GM18499 (cell line): ENCODE data around the gene KIF16B.
"Not testable (repeated sequence)": the region's sequence is repeated elsewhere in the genome, so short reads cannot be mapped to it uniquely, and the experiment has no call there.

Experiments used
- ATAC-seq: cut with Tn5 transposase; IDR thresholded peaks from one replicate; pipeline ENCODE4 v1.9.1; 2021; ENCODE audit warnings: moderate number of reproducible peaks; ENCODE audit not compliant: insufficient read depth, unreplicated experiment

KIF16B gene

DNA sequence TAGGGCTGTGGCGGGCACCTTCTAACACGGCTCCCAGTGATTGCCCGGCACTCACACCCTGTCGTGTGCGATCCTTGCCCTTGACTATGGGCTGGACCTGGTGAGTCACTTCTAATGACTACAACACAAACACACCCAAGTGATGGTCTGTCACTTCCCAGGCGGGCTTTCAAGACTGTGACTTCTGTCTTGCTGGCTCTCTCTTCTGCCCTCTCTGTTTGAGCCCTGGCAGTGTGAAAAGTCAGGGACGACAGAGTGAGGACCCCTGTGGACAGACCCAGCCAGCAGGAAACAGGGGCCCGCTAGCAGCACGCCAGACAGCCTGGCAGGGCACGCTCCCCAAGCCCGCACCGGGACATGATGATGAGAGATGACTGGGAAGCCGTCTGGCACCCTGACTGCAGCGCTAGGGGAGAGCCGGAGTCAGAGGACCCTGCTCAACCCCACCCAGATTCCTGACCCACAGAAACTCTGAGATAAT lies 43.0 kb downstream of the KIF16B start:
- no peak for ATAC-seq

DNA sequence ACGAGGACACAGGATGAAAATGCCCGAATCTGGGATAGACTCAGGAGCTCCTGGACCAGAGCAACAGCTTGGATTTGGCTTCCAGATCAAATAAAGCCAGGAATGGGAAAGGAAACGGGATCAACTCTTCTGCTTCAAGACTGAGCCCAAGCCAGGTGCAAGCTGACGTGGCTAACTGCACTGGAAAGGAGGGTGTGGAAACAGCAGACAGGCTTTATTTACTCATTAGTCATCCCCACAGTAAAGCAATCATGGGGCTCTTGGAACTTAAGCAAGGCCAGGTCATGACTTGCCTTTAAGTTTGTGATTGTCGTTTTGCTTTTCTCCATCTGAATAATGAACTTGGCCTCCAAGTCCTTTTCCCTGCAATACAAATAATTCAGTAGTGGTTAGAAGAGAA lies 45.2 kb downstream of the KIF16B start:
- ATAC-seq, result no peak

DNA sequence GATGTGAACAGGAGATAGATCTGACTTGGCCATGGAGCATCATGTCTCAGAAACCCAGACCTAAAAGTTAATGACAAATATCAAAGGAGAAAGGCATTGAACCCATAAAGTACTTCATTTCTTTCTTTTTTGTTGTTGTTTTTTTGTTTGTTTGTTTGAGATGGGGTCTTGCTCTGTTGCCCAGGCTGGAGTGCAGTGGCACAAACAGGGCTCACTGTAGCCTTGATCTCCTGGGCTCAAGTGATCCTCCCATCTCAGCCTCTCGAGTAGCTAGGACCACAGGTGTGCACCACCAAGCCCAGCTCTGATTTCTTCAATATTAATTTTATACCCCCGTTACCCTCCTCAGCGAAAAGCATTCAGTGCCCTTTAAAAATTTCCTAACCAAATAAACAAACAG lies 45.8 kb downstream of the KIF16B start:
- no peak for ATAC-seq

DNA sequence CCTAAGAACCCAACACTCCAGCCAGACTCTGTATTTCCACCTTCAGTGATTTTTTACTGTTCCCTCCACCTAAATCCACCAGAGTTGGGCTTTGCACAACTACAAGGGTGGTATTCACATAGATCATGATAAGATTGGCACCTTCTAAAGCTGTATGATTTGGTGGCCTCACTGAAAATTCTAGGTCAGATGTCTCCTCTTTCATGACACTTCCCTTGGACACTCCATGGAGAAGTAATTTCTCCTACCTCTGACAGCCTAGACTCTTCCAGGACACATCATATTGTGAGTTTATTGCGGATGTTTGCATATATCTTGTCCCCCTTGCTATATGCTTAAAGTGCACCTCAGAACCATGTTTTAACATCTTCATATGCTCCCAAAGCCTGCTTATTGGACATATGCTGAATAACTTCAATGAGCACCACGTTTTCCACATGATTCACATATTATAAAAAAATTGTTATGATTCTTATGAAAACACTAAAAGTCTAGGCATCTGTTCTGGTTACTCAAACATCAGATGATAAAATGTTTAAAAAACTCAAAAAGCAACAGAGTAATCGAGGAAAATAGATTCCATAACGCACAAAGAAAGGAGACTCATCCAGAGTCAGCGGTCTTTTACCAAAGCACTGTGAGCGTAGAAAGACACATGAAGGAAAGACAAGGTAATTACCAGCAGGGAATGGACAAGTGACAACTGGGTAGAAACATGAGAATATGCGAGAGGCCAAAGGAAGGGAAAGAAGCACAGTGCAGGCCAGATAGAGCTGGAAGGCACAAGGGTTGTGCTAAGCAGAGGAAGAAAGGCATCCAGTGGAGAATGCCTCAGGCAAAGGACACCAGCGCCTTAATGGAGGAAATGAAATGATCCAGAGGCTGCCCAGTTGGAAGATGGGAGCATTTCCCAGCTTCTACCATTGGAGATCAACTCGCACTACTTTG lies 46.5 kb downstream of the KIF16B start:
- no peak for ATAC-seq

DNA sequence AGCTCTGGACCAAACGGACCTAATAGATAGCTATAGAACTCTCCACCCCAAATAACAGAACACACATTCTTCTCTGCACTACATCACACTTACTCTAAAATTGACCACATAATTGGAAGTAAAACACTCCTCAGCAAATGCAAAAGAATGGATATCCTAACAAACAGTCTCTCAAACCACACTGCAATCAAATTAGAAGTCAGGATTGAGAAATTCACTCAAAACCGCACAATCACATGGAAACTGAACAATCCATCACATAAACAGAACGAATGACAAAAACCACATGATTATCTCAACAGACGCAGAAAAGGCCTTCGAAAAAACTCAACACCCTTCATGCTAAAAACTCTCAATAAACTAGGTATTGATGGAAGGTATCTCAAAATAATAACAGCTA lies 50.6 kb downstream of the KIF16B start:
- ATAC-seq, result not testable (repeated sequence)

DNA sequence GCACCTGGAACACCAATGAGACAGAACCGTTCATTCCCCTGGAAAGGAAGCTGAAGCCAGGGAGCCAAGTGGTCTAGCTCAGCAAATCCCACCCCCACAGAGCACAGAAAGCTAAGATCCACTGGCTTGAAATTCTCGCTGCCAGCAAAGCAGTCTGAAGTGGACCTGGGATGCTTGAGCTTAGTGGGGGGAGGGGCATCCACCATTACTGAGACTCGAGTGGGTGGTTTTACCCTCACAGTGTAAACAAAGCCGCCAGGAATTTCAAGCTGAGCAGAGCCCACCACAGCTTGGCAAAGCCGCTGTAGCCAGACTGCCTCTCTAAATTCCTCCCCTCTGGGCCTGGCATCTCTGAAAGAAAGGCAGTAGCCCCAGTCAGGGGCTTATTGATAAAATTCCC lies 53.1 kb downstream of the KIF16B start:
- ATAC-seq, result no peak

DNA sequence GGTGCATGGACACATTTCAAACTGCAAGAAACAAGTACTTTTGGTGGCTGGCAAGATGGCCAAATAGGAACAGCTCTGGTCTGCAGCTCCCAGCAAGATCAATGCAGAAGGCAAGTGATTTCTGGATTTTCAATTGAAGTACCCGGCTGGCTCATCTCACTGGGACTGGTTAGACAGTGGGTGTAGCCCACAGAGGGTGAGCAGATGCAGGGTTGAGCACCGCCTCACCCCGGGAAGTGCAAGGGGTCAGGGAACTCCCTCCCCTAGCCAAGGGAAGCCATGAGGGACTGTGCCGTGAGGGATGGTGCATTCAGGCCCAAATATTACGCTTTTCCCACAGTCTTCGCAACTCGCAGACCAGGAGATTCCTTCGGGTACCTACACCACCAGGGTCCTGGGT lies 53.6 kb downstream of the KIF16B start:
- ATAC-seq, result not testable (repeated sequence)

DNA sequence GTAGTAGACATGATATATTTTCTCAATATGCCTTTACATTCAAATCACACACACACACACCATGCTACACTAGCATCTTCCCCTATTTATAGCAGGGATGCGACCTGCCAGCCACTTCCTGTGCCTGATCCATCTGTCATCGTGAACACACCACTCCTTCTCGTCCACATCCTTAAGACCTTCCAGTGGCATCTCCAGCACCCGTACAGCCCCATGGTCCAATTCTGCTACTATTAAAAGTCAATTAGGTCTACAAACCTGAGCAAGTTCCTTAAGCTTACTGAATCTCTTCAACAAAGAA lies 54.5 kb downstream of the KIF16B start:
- ATAC-seq, result no peak

DNA sequence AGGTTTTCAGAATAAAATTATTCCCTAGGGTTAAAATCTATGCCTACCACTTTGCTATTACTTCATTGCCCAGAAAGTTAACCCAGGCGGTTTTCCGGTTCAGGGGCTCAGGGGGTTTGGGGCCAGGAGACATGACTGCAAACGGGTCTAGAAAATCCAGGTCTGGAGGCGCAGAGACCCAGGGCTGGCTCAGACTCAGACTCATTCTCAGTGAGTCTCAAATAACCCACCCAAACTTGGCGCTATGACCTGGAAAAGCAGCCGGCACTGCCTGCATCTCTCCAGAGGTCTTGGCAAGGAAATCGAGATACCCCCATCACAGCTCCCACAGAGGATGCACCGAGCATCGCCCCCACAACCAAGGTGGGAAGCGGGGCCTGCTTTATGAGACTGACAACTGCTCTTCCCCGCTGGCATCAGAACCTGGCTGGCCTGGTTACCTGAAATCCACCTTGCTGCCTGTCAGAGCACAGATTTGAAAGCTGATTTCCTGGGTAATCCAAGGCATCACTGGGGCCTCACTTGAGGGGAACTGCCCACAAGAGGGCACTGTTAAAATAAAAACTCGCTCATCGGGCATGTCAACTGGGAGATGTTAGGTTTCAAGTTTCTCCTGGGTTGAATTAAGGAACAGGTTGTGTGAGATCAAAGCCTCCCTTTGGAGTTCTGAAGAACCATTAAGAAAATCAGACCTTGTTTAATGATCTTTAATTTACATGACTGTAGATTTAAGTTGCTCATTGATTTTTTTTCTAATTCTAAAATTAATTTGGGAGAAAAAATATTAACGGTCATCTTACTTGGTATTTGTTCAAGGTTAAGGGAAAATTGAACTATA lies 55.1 kb downstream of the KIF16B start:
- ATAC-seq, result no peak

DNA sequence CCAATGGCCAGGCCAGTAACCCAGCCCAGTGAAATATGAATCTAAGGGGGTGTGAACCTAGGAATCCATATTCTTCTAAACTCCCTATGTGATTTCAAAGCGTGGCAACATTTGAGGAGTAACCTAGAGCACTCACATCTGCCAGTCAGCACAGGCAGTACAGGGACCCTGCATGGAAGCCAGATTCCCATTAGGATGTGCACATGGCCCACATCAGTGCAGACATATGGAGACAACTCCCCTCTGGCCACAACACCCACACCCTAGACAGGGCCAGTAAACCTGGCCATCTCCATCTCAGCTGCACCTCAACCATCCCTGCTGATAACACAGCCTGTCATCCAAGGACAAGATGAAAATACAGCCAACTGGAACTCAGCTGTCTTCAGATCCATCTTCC lies 56.5 kb downstream of the KIF16B start:
- ATAC-seq, result no peak

DNA sequence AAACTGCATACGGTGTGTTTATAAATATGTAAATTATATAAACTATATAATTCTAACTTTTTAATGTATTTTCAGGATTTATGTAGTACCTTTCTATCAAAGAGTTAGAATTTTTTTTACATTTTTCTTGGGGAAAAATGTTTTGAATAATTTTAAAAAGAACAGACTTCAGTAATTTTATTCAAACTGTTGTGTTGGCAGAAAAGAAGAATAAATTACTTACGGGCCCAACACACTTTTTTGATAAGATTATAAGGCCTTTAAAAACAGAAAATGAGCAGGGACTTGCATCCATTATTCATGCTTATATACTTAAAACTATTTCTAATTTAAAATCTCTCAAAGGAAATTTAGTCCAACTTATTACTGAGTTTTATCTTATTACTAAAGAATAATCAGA lies 58.2 kb downstream of the KIF16B start:
- no peak for ATAC-seq

DNA sequence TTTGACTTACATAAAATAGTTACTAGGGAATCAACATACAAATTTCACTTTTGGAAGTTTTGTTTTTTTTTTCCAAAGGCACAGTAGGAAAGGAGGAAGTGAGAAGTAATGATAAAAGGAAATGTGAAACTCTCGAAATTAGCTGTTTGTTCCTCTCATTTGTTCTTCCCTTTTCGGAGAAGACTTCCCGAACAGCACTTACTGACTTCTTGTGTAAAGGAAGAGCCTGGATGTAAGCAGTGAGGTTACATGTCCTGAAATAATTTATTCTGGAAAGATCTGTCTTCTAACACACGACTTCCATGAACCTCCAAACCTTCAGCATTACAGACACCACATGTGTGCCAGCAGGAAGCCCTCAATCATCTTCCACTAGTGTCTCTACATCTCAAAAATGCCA lies 59.1 kb downstream of the KIF16B start:
- no peak for ATAC-seq

DNA sequence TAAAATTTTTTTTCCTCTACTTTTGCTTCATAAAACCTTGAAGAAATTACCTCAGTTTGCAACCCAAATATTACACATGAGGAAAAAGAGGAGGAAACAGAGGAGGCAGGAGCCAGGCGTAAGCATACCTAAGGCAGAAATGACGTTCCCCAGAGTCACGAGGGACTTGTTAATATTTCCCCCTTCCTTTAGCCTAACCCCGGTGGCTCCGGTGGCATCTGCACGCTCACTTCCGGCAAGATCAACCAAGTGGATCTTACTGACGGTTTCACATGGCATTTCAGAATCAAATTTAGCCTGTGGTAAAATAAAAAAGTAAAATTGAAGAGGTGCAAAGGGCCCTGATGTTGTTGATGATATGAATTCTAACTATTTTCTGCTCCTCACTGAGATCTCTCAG lies 67.4 kb downstream of the KIF16B start:
- ATAC-seq, result no peak

DNA sequence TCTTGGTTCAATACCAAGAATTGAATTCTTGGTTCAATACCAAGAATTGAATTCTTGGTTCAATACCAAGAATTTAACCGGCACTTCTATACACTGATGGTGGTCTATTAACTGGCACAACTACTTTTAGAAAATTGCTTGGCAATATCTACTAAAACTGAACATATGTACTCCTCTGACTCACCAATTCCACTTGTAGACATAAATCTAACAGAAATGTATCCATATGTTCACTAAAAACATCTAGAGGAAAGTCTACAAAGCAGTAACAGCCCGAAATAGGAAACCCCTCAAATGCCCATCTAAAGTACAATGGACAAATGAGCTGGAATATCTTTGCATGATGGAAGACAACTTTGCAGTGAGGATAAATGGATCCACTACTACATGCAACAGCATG lies 71.9 kb downstream of the KIF16B start:
- ATAC-seq, result no peak

DNA sequence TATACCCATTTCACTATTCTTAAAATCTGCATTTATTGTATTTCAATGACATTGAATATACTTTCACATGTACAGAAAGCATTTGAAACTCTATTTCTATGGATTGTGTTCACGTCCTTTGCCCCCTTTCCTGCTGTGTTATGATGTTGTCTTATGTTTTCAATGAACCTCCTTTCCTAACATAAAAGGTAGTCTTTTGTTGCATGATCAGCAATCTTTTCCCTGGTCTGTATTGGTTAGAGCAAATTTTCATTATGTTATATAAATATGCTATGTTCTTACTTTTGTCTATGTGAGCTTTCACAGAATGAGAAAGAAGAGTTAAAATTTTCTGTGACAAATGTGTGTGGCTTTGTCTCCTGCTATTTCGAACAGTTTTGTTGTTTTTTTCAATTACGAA lies 73.1 kb downstream of the KIF16B start:
- ATAC-seq, result no peak

DNA sequence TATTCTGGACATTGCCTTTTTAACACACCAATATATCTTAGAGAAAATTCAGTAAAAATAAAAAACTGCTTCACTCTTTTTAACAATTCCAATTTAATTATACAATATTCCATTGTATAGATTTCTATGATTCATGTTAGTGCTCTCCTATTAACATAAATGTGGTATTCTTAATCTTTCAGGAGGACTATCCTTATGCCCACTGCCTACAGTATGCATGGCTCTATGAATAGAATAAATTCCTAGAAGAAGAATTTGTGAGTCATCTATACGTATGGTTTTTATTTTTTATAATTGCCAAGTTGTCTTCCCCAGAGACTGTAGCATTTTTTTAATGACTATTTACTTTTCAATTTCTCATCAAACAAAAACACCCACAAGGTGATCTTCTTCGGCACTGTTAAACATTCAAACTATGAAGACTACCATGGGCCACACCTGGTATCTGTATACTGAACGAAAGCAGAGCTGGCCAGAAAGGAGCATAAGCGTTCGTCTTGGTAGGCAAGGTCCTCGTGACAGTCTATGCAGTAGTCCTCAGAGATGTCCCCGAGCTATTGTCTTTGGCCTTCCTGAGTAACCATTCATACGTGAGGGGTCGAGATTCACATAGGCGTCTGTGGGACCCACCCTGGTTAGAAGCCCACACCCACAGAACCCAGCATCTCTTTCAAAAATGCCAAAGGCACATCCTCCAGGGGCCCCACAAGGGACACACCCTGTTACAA lies 74.6 kb downstream of the KIF16B start:
- no peak for ATAC-seq

DNA sequence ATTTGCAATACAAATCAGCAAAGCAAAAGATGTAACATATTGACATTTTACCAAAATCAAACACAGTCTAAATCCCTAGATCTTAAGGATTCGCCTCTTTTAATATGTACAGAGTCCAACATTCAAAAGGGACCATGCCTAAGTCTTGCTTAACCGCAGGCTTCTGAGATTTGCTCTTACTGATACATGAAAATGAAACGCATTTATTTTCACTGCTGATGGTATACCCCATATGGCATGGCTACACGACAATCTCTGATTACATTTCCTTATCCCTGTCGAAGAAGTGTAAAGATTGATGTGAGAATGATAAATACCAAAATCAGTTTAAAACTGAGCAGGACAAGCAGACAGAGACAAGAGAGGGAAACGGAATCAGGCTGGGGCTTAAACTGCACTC lies 75.4 kb downstream of the KIF16B start:
- no peak for ATAC-seq

DNA sequence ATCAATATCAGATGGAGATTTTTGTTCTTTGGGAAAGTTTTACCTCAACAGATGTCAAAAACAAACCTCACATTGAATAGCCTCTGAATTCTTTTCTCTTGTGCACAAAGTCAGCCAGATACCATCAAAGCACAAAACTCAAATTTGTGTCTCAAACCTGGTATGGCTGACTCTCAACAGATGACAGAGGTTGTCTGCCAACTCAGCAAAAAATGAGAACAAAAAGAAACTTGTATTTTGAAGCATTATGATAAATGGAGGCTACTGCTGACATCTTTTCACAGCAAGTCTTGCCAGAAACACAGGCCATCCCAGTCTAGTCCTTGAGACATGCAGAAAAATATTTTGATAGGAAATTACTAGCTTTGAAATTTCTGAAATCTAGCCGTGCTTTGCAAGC lies 79.8 kb downstream of the KIF16B start:
- ATAC-seq, result no peak

DNA sequence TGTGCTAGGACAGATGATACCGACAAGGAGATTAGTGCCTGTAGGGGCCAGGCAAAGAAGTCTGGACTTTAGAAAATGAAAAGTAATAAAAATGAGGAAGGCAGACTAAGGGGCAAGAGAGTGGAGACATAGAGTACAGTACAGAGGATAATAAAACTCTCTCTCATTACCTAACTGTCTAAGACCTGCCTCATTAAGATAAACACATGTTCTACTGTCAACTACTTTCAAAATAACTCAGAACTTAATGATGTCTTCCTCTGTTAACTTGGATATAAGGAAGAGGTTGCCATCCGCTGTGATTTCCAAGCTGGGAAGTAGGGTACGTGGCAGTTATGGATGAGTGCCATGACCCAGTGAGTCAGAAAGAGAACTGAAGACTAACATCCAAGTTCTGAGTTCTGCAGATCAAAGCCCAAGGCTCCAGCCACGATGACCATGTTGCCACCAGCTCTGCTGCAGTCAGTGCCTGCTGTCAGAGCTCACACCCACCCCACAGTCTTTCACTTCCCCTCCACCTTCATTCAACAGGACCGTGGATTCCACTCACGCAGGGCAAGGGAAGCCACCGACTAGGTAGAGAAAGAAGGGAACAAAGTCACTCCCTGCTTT lies 81.8 kb downstream of the KIF16B start:
- no peak for ATAC-seq

DNA sequence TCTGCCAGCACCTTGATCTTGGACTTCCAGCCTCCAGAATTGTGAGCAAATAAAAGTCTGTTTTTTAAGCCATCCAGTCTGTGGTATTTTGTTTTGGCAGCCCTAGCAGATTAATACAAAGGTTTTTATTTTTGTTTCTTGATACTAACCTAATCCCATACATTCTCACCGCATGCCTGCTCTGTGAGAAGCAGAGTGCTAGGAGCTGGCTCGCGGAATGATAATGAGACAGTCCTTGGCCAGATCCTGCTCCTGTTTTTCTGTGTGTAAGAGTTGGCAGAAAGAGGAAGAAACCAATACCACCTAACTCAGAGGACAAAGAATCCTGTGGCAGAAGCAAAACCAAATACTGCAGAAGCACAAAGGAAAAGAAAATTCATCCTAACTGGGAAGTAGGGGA lies 82.6 kb downstream of the KIF16B start:
- ATAC-seq, result no peak
